GM12892 (cell line): Measurements from ENCODE around the gene ZMAT2.

Experiments
- POLR2A ChIP-seq: IDR thresholded peaks from 2 replicates; pipeline ENCODE4 v1.6.1; 2011; ENCODE audit warnings: low read depth, low read length, control low read depth
- POLR2AphosphoS5 ChIP-seq: IDR thresholded peaks from 2 replicates; pipeline ENCODE4 v1.6.1; 2011; ENCODE audit warnings: low read depth, low read length, control low read depth
- TAF1 ChIP-seq: IDR thresholded peaks from 2 replicates; pipeline ENCODE4 v1.6.1; 2011; ENCODE audit warnings: low read depth, mild to moderate bottlenecking, control low read depth, low read length, borderline replicate concordance

DNA sequence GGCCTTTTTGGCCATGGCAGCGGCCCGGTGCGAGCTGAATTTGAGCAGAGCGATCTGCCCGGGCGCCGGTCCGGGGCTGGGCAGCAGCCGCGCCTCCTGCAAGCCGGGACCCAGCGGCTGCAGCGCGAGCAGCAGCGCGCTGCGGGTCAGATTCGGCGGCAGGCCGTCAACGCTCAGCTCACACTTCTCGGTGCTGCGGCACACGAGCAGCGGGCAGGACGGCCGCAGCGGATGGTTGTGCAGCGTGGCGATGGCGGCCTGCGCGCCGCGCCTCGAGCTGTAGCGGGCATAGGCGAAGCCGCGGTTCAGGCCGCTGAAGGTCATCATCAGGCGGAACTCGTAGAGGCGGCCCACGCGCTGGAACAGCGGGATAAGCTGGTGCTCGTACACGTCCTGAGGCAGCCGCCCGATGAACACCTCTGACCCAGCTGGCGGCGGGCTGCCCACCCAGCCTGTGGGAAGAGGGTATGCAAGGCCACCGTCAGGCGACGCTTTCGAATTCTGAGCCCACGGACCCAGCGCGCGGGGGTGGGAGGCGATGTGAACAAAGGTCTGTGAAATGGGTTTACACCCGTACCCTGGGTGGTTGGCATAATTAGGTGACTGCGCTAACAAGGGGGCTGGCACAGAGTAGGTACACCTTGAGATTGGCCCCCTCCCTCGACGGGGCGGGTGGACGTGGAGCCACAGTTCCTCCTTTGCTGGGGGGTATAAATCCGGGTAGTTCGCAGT, 27.6 kb upstream of the ZMAT2 start:
- TF ChIP-seq POLR2A (0 out of 2 replicates have a peak, but pooled peaks have one; percentile 35), POLR2AphosphoS5 (no peak), TAF1 (no peak)
